WI38 (cell line): Measurements from ENCODE around the gene SP1.

Source experiments
- H3K4me3 ChIP-seq: 2 replicates; pipeline ENCODE4 v1.5.1; 2011; ENCODE audit warnings: low read depth, mild to moderate bottlenecking, control low read depth, low read length
- CTCF ChIP-seq: IDR thresholded peaks from 2 replicates; pipeline ENCODE4 v1.5.1; 2012; ENCODE audit warnings: low read depth, mild to moderate bottlenecking, control low read depth, low read length

The SP1 gene

GRCh38 chr12:53450936-53451335 lies 71.0 kb downstream of the SP1 start:
- TF ChIP-seq CTCF = no peak
- no peak overlapping the region for H3K4me3 ChIP-seq

GRCh38 chr12:53451661-53452158 lies 71.7 kb downstream of the SP1 start, which contains the start of gene PCBP2:
PCBP2 (plus strand) TSS chr12:53452102; CDS start chr12:53454801, 2,699 bp downstream.
- peak; percentile 85 for TF ChIP-seq CTCF
- peak within 1 kb of the TSS; percentile 90 for H3K4me3 ChIP-seq

- H3K4me3 ChIP-seq = peak overlapping the region; percentile 90
These were observed 72.4 kb downstream of the SP1 start for GRCh38 chr12:53452159-53453077.

GRCh38 chr12:53453953-53454640 lies 74.1 kb downstream of the SP1 start:
- no peak for TF ChIP-seq CTCF
- peak overlapping the region; percentile 90 for H3K4me3 ChIP-seq

More at GRCh38 chr12:53452159-53453077, 72.4 kb downstream of the SP1 start:
- TF ChIP-seq CTCF = no peak

GRCh38 chr12:53454707-53455106 lies 74.7 kb downstream of the SP1 start:
- TF ChIP-seq CTCF = no peak
- H3K4me3 ChIP-seq = no peak overlapping the region

- no peak overlapping the region for H3K4me3 ChIP-seq
These were observed 76.8 kb downstream of the SP1 start for GRCh38 chr12:53456654-53457366.

More at GRCh38 chr12:53456654-53457366, 76.8 kb downstream of the SP1 start:
- TF ChIP-seq CTCF = no peak
